ENCODE results near the gene SHC1.

GRCh38 chr1:154988058-154988954, 17.8 kb upstream of the SHC1 start:
- TF ChIP-seq CTCF (IDR thresholded peaks at IDR 0.05) (no peak), EZH2 (IDR thresholded peaks at IDR 0.05; ENCODE audit: borderline replicate concordance, insufficient read depth, low read depth, low read length, poor library complexity, severe bottlenecking) (no peak)

Data from B cell (primary cell).